GM21717 (cell line): ENCODE measurements around the gene RET.

Experiments
- ATAC-seq: cut with Tn5 transposase; IDR thresholded peaks from one replicate; pipeline ENCODE4 v1.9.1; 2021; ENCODE audit warnings: mild to moderate bottlenecking, moderate library complexity; ENCODE audit not compliant: unreplicated experiment

Gene RET

DNA sequence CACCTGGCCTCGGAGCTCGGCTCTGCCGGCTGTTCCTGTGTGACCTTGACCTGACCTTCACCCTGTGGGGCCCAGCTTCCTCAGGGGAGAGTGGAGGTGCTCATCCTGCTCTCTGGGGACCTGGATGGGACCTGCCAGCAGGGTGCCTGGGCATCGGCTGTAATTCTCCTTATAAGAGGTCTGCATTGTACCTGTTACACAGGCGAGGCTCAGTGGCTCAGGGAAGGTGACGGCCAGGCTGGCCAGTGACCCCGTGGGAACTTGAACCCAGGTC lies 29.0 kb downstream of the RET start:
- no peak for ATAC-seq

DNA sequence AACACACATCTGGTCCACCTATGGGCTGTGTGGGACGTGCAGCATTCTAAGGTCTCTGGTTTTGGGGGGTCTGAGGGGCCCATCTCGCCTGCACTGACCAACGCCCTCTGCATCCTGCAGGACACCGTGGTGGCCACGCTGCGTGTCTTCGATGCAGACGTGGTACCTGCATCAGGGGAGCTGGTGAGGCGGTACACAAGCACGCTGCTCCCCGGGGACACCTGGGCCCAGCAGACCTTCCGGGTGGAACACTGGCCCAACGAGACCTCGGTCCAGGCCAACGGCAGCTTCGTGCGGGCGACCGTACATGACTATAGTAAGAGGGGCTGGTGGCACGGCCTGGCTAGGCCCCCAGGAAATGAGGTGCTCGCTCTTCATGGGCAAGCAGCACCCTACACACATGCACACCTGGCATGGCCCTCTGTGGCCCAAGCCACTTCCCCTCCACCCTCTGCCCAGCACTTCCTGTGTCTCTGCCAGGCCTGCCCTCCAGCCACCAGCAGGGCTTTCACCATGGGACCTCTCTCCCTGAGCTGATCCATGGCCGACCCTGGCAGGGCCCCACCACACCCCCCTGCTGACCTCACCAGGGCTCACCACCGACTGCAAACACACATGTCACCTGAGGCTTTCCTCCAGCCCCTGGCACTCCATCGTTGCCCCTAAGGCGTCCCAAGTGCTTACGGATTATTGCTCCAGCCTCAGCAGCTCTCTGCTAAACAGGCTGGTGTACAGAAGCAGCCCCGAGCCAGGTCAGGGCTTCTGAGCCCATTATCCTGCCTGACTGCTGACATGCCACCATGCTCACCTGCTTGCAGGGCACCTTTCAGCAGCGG lies 29.6 kb downstream of the RET start:
- no peak for ATAC-seq

DNA sequence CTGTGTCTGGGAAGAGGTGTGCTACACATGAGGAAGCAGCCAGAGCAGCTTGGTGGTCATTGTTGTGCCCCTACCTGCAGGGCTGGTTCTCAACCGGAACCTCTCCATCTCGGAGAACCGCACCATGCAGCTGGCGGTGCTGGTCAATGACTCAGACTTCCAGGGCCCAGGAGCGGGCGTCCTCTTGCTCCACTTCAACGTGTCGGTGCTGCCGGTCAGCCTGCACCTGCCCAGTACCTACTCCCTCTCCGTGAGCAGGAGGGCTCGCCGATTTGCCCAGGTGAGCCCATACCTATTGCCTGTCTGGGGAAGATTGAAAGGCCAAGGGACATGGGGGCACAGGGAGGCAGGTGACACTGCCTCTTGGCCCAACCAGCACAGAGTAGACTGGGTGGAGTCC lies 32.1 kb downstream of the RET start:
- no peak for ATAC-seq

DNA sequence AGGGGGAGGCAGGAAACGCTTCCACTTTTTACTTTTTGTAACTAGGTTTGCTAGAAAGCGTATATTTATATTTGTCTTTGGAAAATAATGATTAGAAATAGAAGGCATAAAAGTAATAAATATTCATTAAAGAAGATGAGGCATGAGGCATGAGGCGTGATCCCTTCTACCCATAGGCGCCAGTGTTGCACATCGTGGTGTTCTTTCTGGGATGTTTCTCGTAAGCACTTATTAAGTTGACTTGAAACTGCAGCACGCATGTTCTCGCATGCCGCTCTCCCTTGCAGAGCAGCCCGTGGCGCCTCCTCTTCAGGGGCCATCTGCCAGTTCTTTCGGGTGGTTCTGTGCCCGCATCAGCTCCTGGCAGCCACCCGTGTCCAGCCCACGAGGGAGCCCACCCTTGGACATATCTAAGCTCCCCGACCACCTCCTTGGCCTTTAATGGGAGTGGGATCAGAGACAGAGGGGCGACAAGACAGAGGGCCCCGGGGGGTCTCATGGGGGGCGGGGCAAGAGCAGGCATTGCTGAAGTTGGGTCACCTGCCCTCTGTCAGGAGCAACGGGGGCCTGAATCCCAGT lies 32.9 kb downstream of the RET start:
- ATAC-seq: no peak

GRCh38 chr10:43110338-43111071 lies 33.6 kb downstream of the RET start:
- ATAC-seq: peak; percentile 77

DNA sequence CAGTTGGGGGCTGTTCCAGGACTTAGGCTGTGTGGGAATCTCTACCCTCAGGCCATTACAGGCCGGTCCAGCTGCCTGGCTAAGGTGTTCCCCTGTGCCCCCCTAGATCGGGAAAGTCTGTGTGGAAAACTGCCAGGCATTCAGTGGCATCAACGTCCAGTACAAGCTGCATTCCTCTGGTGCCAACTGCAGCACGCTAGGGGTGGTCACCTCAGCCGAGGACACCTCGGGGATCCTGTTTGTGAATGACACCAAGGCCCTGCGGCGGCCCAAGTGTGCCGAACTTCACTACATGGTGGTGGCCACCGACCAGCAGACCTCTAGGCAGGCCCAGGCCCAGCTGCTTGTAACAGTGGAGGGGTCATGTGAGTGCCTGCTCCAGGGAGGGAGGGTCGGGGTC lies 34.2 kb downstream of the RET start:
- ATAC-seq: no peak

DNA sequence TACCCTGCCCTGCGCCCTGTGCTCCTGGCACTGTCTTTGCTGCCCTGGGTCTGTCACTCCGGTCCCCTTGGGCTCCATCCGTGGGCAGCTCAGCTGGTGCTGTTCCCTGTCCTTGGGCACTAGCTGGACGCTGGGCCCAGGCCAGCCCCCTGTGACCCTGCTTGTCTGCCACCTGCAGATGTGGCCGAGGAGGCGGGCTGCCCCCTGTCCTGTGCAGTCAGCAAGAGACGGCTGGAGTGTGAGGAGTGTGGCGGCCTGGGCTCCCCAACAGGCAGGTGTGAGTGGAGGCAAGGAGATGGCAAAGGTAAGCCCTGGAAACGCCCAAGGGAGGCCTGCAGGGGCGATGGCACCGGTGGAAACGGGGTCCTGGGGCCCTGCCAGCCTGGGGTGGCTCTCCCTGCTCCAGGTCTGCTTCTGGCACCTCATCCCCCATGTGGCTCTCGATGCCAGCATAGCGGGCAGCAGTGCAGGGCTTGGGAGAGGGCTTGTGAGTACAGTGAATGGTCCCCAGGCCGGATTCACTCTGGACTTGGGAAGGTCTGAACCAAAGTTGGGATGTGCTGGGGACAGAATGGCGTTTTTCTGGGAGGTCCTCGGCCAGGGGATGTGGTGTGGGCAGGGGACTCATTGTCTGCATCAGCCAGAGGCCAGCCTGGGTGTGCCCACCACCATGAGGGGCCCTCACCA lies 35.2 kb downstream of the RET start:
- no peak for ATAC-seq

GRCh38 chr10:43112608-43112961 lies 35.7 kb downstream of the RET start:
- no peak for ATAC-seq

GRCh38 chr10:43113201-43114087 lies 36.6 kb downstream of the RET start:
- ATAC-seq: no peak

- ATAC-seq: no peak
These were observed 37.3 kb downstream of the RET start for GRCh38 chr10:43114088-43114742.

DNA sequence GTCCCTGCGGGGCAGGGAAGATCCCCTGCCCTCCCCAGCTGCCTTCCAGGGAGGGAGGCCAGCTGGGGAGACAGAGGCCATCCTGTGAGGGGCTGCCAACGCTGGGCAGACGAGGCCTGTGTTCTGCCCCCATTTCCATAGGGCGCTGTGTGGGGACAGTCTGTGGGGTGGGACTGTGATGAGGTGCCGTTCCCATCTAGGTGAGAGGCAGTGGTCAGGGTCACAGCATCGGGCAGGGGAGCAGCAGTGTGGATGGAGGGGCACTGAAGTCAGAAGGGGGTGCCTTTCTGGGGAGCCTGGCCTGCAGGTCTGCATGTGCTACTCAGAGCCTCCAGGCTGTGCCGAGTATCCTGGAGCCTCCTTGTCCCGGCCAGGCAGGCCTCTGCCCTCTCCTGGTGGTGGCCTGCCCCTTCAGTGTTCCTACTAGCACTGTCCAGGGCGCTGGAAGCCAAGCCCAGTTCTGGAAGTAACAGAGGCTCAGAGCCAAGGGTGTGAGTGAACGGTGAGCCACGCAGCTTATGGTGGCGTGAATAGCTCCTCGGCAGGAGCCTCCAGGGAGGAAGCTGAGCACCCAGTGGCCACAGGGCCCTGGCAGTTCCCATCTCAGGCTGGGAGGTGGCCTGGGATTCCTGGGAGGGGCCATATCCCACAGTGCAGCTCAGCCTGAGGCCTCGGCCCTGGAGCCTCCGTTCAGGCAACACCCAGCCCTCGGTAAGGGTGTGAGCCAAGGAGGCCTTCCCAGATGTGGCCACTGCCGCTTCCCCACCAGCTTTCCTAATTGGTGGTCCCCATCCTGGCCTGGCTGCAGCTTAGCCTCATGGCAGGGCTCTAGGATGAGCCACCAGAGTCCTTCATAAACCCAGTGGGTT lies 38.1 kb downstream of the RET start:
- no peak for ATAC-seq

- no peak for ATAC-seq
These were observed 39.2 kb downstream of the RET start for GRCh38 chr10:43115881-43116595.

DNA sequence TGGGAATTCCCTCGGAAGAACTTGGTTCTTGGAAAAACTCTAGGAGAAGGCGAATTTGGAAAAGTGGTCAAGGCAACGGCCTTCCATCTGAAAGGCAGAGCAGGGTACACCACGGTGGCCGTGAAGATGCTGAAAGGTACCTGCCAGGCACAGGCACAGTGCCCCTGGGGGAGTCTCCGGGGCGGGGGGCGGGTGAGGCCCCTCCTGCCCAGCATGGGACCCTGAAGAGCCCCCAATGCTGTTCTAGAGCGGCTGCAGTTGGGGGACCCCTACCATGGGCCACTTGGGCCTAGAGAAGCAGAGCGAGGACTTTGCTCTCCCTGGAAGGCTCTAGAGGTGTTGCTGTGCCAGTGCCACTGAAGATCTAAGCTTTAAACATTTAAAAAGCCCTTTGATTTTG lies 39.7 kb downstream of the RET start:
- ATAC-seq: no peak

GRCh38 chr10:43117031-43117776 lies 40.3 kb downstream of the RET start:
- ATAC-seq: no peak

- no peak for ATAC-seq
These were observed 41.1 kb downstream of the RET start for GRCh38 chr10:43117777-43118583.

- ATAC-seq: no peak
These were observed 42.0 kb downstream of the RET start for GRCh38 chr10:43118631-43119415.
